ENCODE measurements around the gene VCL.
"Not testable (repeated sequence)": the region's sequence is repeated elsewhere in the genome, so short reads cannot be mapped to it uniquely, and the experiment has no call there.

The VCL gene

GRCh38 chr10:74006269-74006668, 8.4 kb downstream of the VCL start:
- DNase-seq (ENCODE audit: low spot score), result no peak

GRCh38 chr10:74008212-74008731, 10.4 kb downstream of the VCL start:
- DNase-seq (ENCODE audit: low spot score), result peak; percentile 17

- DNase-seq (ENCODE audit: low spot score), result no peak
Measured at GRCh38 chr10:74011017-74011416, 13.1 kb downstream of the VCL start.

GRCh38 chr10:74011770-74012169, 13.9 kb downstream of the VCL start:
- DNase-seq (ENCODE audit: low spot score), result peak; percentile 83

- DNase-seq (ENCODE audit: low spot score), result no peak
Measured at GRCh38 chr10:74012480-74012879, 14.6 kb downstream of the VCL start.

GRCh38 chr10:74013004-74013403, 15.1 kb downstream of the VCL start:
- DNase-seq (ENCODE audit: low spot score), result no peak

- not testable (repeated sequence) for DNase-seq (ENCODE audit: low spot score)
Measured at GRCh38 chr10:74014574-74014973, 16.7 kb downstream of the VCL start.

GRCh38 chr10:74018241-74018640, 20.3 kb downstream of the VCL start:
- peak; percentile 33 for DNase-seq (ENCODE audit: low spot score)

GRCh38 chr10:74021248-74022055, 23.5 kb downstream of the VCL start:
- no peak for DNase-seq (ENCODE audit: low spot score)

- no peak for DNase-seq (ENCODE audit: low spot score)
Measured at GRCh38 chr10:74022926-74023629, 25.2 kb downstream of the VCL start.

GRCh38 chr10:74024600-74024999, 26.7 kb downstream of the VCL start:
- no peak for DNase-seq (ENCODE audit: low spot score)

GRCh38 chr10:74025380-74025978, 27.6 kb downstream of the VCL start:
- DNase-seq (ENCODE audit: low spot score), result no peak

- DNase-seq (ENCODE audit: low spot score), result no peak
Measured at GRCh38 chr10:74026428-74027015, 28.6 kb downstream of the VCL start.

- peak; percentile 45 for DNase-seq (ENCODE audit: low spot score)
Measured at GRCh38 chr10:74027702-74028101, 29.8 kb downstream of the VCL start.

- no peak for DNase-seq (ENCODE audit: low spot score)
Measured at GRCh38 chr10:74029943-74030342, 32.0 kb downstream of the VCL start.

- DNase-seq (ENCODE audit: low spot score), result not testable (repeated sequence)
Measured at GRCh38 chr10:74032208-74032607, 34.3 kb downstream of the VCL start.

- DNase-seq (ENCODE audit: low spot score), result no peak
Measured at GRCh38 chr10:74032900-74033655, 35.2 kb downstream of the VCL start.

GRCh38 chr10:74033702-74034101, 35.8 kb downstream of the VCL start:
- no peak for DNase-seq (ENCODE audit: low spot score)

GRCh38 chr10:74034301-74034700, 36.4 kb downstream of the VCL start:
- DNase-seq (ENCODE audit: low spot score), result no peak

GRCh38 chr10:74035303-74035702, 37.4 kb downstream of the VCL start:
- no peak for DNase-seq (ENCODE audit: low spot score)

GRCh38 chr10:74036474-74036873, 38.6 kb downstream of the VCL start:
- DNase-seq (ENCODE audit: low spot score), result no peak
